OCI-LY1 (cell line): ENCODE results near the gene RRAGD.

ENCODE experiments used
- H2AFZ ChIP-seq: fragments of 200-600 bp; sonication (generic), shearing (Covaris generic); 2 replicates; pipeline ENCODE4 v1.6.0; 2014; ENCODE audit warnings: antibody characterized with exemption, mild to moderate bottlenecking, low read length
- H3F3A ChIP-seq: fragments of 200-600 bp; sonication (generic), shearing (Covaris generic); 2 replicates; pipeline ENCODE4 v1.6.0; 2014; ENCODE audit warnings: mild to moderate bottlenecking, antibody characterized with exemption, low read length, moderate library complexity; ENCODE audit not compliant: insufficient read depth
- H3K27ac ChIP-seq: fragments of 200-600 bp; sonication (generic); 2 replicates; pipeline ENCODE4 v1.5.1; 2014; ENCODE audit warnings: low read length, mixed run types, mild to moderate bottlenecking, low read depth; ENCODE audit not compliant: poor library complexity, severe bottlenecking
- H3K27me3 ChIP-seq: fragments of 200-600 bp; sonication (generic); 2 replicates; pipeline ENCODE4 v1.6.0; 2014; ENCODE audit warnings: antibody characterized with exemption, mild to moderate bottlenecking, low read length, moderate library complexity; ENCODE audit not compliant: insufficient read depth
- H3K36me3 ChIP-seq: fragments of 200-600 bp; sonication (generic); 2 replicates; pipeline ENCODE4 v1.6.1; 2014; ENCODE audit warnings: mild to moderate bottlenecking, antibody characterized with exemption, low read length, moderate library complexity, mixed read lengths; ENCODE audit not compliant: insufficient read depth
- H3K4me1 ChIP-seq: fragments of 200-600 bp; sonication (generic); 2 replicates; pipeline ENCODE4 v1.5.1; 2014; ENCODE audit warnings: mild to moderate bottlenecking, low read length, moderate library complexity; ENCODE audit not compliant: insufficient read depth, severe bottlenecking
- H3K4me2 ChIP-seq: fragments of 200-600 bp; sonication (generic), shearing (Covaris generic); 2 replicates; pipeline ENCODE4 v1.6.1; 2014; ENCODE audit warnings: low read length
- H3K4me3 ChIP-seq: fragments of 200-600 bp; sonication (generic); 2 replicates; pipeline ENCODE4 v1.5.1; 2014; ENCODE audit warnings: low read length, low read depth, mild to moderate bottlenecking, mixed read lengths; ENCODE audit not compliant: poor library complexity, severe bottlenecking
- H3K79me2 ChIP-seq: fragments of 200-600 bp; shearing (Covaris generic); 2 replicates; pipeline ENCODE4 v1.6.1; 2016; ENCODE audit warnings: mixed run types, low read length, mixed read lengths; ENCODE audit not compliant: insufficient read depth
- H3K9ac ChIP-seq: fragments of 200-600 bp; sonication (generic), shearing (Covaris generic); 2 replicates; pipeline ENCODE4 v1.6.1; 2014; ENCODE audit warnings: mild to moderate bottlenecking, low read length, mixed read lengths
- H3K9me2 ChIP-seq: fragments of 200-600 bp; sonication (generic), shearing (Covaris generic); 2 replicates; pipeline ENCODE4 v1.6.1; 2014; ENCODE audit warnings: low read depth, mild to moderate bottlenecking, low read length, mixed read lengths
- H3K9me3 ChIP-seq: fragments of 200-600 bp; shearing (Covaris generic); 2 replicates; pipeline ENCODE4 v1.6.1; 2014; ENCODE audit warnings: low read length, mixed read lengths
- H4K20me1 ChIP-seq: fragments of 200-600 bp; sonication (generic), shearing (Covaris generic); 2 replicates; pipeline ENCODE4 v1.6.0; 2016; ENCODE audit warnings: mild to moderate bottlenecking, low read length; ENCODE audit not compliant: insufficient read depth
- CTCF ChIP-seq: fragments of 200-600 bp; sonication (generic), shearing (Covaris generic); IDR thresholded peaks from 2 replicates; pipeline ENCODE4 v1.5.1; 2017; ENCODE audit warnings: mild to moderate bottlenecking, antibody characterized with exemption, low read length, moderate library complexity, mixed read lengths
- EZH2 ChIP-seq: fragments of 200-600 bp; sonication (generic), shearing (Covaris generic); IDR thresholded peaks from 2 replicates; pipeline ENCODE4 v1.8.0; 2017; ENCODE audit warnings: borderline replicate concordance, mixed run types, mild to moderate bottlenecking, antibody characterized with exemption, low read length, moderate library complexity, mixed read lengths

RRAGD gene

DNA sequence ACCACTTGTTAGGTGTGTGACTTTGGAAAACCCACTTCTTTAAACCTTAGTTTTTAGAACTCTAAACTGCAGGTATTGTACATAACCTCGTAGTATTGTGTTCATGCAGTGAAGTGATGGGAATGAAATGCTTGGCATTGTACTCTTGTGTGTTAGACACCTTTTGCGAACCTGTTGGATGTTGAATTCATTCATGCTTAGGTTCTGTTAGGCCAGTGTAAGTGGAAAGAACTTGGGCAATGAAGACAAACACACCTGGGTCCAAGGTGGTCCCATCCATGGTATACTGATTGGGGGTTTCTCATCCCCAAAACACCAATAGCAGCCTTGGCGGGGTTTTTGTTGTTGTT lies 22.1 kb upstream of the RRAGD start:
- H3K9ac ChIP-seq = no peak overlapping the region
- H3K9me2 ChIP-seq = no peaks in the 10 kb centered on the region
- no peak overlapping the region for H3K27ac ChIP-seq
- H4K20me1 ChIP-seq = no peaks in the 10 kb centered on the region
- no peaks in the 10 kb centered on the region for H3K9me3 ChIP-seq
- H3K4me3 ChIP-seq = peak overlapping the region; percentile 72
- no peak overlapping the region for H2AFZ ChIP-seq
- TF ChIP-seq CTCF (no peak), EZH2 (no peak)
- H3K27me3 ChIP-seq = no peaks in the 10 kb centered on the region
- no peaks in the 10 kb centered on the region for H3K79me2 ChIP-seq
- H3F3A ChIP-seq = no peaks in the 10 kb centered on the region
- peak overlapping the region; percentile 77 for H3K4me2 ChIP-seq
- H3K4me1 ChIP-seq = peaks cover 14% of the 10 kb centered on the region
- H3K36me3 ChIP-seq = no peaks in the 10 kb centered on the region

- Histone ChIP-seq H3K27ac (no peak overlapping the region), H3K79me2 (no peaks in the 10 kb centered on the region), H3K27me3 (no peaks in the 10 kb centered on the region), H3F3A (no peaks in the 10 kb centered on the region), H3K9me2 (no peaks in the 10 kb centered on the region), H3K4me2 (peak overlapping the region; percentile 77), H2AFZ (0 out of 2 replicates have a peak overlapping the region, but pooled peaks have one; percentile 1), H3K4me3 (peak overlapping the region; percentile 72), H4K20me1 (no peaks in the 10 kb centered on the region), H3K4me1 (peaks cover 14% of the 10 kb centered on the region), H3K36me3 (no peaks in the 10 kb centered on the region), H3K9me3 (no peaks in the 10 kb centered on the region), H3K9ac (peak overlapping the region; percentile 58)
- no peak for TF ChIP-seq EZH2
Observed at GRCh38 chr6:89433252-89434149, 21.4 kb upstream of the RRAGD start.

DNA sequence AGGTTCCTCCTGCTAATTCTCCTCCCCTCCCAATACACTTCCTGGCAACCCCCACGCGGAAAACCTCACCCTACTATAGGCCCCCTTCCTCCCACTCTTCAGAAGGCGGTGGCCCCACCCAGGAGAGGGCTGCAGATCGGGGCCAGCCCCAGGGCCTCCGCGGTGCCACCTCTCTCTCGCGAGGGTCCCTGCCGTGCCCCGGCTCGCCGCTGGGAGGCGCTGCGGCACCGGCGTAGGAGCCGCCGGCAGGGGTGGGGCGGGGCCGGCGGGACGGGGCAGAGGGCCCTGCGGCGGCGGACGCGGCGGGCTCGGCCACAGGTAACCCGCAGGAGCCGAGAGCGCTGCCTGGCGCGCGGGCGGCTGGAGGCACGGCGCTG lies 20.8 kb upstream of the RRAGD start, which contains the start of gene ANKRD6:
Gene ANKRD6, plus strand, starts transcription at position 278 of the 377 bp plus-strand sequence. CDS start 133,825 bp downstream, outside the sequence.
- Histone ChIP-seq H3K36me3 (no peaks in the 10 kb centered on the region), H3K9me3 (no peaks in the 10 kb centered on the region), H3K4me2 (peak within 1 kb of the TSS; percentile 77), H3K27ac (no peak within 1 kb of the TSS), H3K9ac (peak within 1 kb of the TSS; percentile 58), H3K79me2 (no peaks in the 10 kb centered on the region), H3F3A (no peaks in the 10 kb centered on the region), H3K4me1 (peaks cover 14% of the 10 kb centered on the region), H3K27me3 (no peaks in the 10 kb centered on the region), H2AFZ (0 out of 2 replicates have a peak within 1 kb of the TSS, but pooled peaks have one; percentile 1), H3K4me3 (peak within 1 kb of the TSS; percentile 72), H3K9me2 (no peaks in the 10 kb centered on the region), H4K20me1 (no peaks in the 10 kb centered on the region)
- TF ChIP-seq EZH2 (no peak), CTCF (peak; percentile 64)
